ENCODE results near the gene RABGEF1.
"Not testable (repeated sequence)": the region's sequence is repeated elsewhere in the genome, so short reads cannot be mapped to it uniquely, and the experiment has no call there.

Gene RABGEF1

DNA sequence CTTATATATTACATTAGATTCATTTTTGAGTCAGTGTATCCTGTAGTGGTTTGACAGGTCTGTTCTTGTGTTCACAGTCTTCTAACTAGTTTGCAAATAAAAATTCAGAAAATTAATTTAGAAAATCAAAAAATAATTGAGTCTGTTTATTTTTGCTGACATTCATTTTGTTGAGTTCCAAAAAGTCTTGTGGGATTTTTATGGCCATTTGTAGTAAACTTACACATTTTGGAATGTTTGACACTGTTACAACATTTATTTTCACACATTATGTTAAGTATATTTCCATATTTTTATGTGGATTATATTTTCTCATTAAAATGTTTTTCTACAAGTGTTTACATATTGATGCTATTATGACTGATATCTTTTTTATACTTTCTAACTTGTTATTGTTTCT is 16.4 kb downstream of the RABGEF1 start:
- H3K4me1 Mint-ChIP-seq: peaks cover 5% of the 10 kb centered on the region
- no peaks in the 10 kb centered on the region for H3K27me3 Mint-ChIP-seq (ENCODE audit: low read depth)
- H3K9me3 Mint-ChIP-seq: no peaks in the 10 kb centered on the region
- H3K4me3 Mint-ChIP-seq: no peak overlapping the region
- H3K36me3 Mint-ChIP-seq (ENCODE audit: low read depth): peaks cover 6% of the 10 kb centered on the region
- TF ChIP-seq, protein P1, sequence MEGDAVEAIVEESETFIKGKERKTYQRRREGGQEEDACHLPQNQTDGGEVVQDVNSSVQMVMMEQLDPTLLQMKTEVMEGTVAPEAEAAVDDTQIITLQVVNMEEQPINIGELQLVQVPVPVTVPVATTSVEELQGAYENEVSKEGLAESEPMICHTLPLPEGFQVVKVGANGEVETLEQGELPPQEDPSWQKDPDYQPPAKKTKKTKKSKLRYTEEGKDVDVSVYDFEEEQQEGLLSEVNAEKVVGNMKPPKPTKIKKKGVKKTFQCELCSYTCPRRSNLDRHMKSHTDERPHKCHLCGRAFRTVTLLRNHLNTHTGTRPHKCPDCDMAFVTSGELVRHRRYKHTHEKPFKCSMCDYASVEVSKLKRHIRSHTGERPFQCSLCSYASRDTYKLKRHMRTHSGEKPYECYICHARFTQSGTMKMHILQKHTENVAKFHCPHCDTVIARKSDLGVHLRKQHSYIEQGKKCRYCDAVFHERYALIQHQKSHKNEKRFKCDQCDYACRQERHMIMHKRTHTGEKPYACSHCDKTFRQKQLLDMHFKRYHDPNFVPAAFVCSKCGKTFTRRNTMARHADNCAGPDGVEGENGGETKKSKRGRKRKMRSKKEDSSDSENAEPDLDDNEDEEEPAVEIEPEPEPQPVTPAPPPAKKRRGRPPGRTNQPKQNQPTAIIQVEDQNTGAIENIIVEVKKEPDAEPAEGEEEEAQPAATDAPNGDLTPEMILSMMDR (IDR thresholded peaks at IDR 0.05; ENCODE audit: unreplicated experiment in 3 of 3): no peak
- H3K27ac Mint-ChIP-seq: no peak overlapping the region

DNA sequence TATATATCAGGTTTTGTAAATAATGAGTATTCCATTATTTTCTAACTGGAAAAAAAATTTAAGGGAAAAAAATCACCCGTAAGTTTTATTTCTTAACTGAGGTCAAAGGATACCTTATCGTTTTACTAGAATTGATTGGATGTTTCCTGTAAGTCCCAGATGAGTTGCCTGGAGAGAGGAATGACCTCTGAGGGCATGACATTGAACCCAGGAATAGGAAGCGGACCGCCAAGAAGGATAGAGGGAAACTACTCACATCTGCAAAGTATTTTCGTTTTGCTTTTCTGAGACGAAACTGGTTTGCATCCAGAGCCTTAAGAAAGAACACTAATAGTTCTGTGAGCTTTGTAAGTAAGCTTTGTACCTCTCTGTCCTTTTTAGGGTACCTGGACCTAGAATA is 17.4 kb downstream of the RABGEF1 start:
- TF ChIP-seq, protein P1 (IDR thresholded peaks at IDR 0.05; ENCODE audit: unreplicated experiment in 3 of 3): no peak
- Mint-ChIP-seq H3K4me1 (peaks cover under 1% of the 10 kb centered on the region), H3K27me3 (ENCODE audit: low read depth) (no peaks in the 10 kb centered on the region), H3K9me3 (peaks cover 2% of the 10 kb centered on the region), H3K27ac (no peak overlapping the region), H3K4me3 (no peak overlapping the region), H3K36me3 (ENCODE audit: low read depth) (peaks cover 9% of the 10 kb centered on the region)

DNA sequence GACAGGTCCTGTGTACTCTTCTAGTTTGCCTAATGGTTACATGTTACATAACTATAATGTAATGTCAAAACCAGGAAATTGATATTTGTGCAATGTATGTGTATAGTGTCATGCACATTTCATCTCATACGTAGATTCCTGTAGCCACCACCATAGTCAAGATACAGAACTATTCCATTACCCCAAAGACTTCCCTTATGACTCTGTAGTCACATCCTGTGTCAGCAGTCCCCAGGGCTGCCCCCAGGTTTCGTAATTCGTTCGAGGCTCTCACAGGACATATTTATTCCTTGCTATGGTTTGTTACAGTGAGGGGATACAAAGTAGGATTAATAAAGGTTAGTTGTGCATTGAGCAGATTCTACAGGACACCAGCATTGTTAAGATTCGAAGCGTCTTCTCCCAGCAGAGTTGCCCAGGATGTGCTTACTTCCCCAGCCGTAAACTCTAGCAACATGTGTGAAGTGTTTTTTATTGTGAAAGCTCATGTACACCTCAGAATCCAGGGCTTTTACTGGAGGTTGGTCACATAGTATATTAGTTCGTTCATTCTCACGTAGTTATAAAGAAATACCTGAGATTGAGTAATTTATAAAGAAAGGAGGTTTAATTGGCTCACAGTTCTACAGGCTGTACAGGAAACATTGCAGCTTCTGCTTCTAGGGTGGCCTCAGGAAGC is 18.6 kb downstream of the RABGEF1 start:
- no peak overlapping the region for H3K27ac Mint-ChIP-seq
- TF ChIP-seq, protein P1 (IDR thresholded peaks at IDR 0.05; ENCODE audit: unreplicated experiment in 3 of 3): no peak
- no peaks in the 10 kb centered on the region for H3K4me1 Mint-ChIP-seq
- H3K9me3 Mint-ChIP-seq: peaks cover 6% of the 10 kb centered on the region
- H3K36me3 Mint-ChIP-seq (ENCODE audit: low read depth): peaks cover 19% of the 10 kb centered on the region
- H3K27me3 Mint-ChIP-seq (ENCODE audit: low read depth): no peaks in the 10 kb centered on the region
- H3K4me3 Mint-ChIP-seq: no peak overlapping the region

DNA sequence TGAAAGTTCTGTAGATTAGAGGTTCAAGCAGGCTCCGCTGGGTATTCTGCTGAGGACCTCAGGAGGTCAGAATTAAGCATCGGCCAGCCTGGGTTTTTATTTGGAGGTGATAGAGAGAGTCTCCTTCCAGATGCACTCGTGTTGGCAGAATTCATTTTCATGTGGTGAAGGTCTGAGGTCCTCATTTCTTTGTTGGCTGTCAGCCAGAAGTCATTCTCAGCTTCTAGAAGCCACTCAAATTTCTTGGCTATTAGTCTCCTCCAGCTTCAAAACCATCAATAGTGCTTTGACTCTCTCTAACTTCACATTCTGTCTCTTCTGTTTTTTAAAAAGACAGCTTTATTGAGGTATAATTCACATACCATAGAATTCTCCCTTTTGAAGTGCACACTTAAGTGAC is 22.6 kb downstream of the RABGEF1 start:
- not testable (repeated sequence) for H3K27ac Mint-ChIP-seq; H3K4me3 Mint-ChIP-seq; H3K27me3 Mint-ChIP-seq (ENCODE audit: low read depth); H3K4me1 Mint-ChIP-seq
- Mint-ChIP-seq H3K9me3 (peaks cover 11% of the 10 kb centered on the region), H3K36me3 (ENCODE audit: low read depth) (peaks cover 26% of the 10 kb centered on the region)

DNA sequence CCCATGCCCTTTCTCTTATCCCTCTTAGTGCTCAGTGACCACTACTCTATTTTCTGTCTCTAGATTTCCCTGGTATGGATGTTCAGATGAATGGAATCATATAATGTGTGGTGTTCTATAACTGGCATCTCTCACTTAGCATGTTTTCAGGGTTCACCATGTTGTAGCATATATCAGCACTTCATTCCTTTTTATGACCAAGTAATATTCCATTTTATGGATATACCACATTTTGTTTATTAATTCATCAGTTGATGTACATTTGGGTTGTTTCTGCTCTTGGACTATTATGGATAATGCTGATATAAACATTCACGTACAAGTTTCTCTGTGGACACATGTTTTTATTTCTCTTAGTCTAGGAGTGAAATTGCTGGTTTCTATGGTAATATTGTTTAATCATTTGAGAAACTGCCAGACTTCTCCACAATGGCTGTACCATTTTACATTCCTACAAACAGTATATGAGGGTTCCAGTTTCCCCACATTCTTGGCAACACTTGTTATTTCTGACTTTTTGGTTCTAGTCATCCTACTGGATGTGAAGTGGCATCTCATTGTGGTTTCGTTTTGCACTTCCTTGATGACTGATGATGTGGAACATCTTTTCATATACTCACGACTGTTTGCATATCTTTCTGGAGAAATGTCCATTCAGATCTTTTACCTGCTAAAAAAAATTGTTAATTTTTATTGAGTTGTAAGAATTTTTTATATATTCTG is 23.3 kb downstream of the RABGEF1 start:
- not testable (repeated sequence) for H3K4me3 Mint-ChIP-seq; H3K27ac Mint-ChIP-seq; H3K4me1 Mint-ChIP-seq; H3K27me3 Mint-ChIP-seq (ENCODE audit: low read depth)
- Mint-ChIP-seq H3K9me3 (peaks cover 11% of the 10 kb centered on the region), H3K36me3 (ENCODE audit: low read depth) (peaks cover 26% of the 10 kb centered on the region)

DNA sequence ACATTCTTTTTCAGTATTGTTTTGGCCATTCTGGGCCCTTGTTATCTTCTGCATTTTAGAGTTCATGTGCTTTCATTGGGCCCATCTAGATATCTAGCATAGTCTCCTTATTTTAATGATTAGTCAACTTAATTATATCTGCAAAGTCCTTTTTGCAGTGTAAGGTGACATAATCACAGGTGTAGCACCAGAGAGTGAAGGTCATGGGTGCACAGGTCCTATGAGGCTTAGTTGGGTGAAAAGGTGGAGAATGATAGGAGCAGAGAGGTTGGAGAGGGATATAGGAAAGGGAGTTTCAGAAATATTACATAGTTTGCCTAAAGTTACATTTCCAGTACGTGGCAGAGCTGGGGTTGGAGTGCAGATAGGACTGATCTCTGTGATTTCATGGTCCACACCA is 24.4 kb downstream of the RABGEF1 start:
- H3K4me3 Mint-ChIP-seq; H3K27ac Mint-ChIP-seq; H3K27me3 Mint-ChIP-seq (ENCODE audit: low read depth): not testable (repeated sequence)
- Mint-ChIP-seq H3K4me1 (peaks cover 20% of the 10 kb centered on the region), H3K9me3 (peaks cover 11% of the 10 kb centered on the region), H3K36me3 (ENCODE audit: low read depth) (peaks cover 22% of the 10 kb centered on the region)

DNA sequence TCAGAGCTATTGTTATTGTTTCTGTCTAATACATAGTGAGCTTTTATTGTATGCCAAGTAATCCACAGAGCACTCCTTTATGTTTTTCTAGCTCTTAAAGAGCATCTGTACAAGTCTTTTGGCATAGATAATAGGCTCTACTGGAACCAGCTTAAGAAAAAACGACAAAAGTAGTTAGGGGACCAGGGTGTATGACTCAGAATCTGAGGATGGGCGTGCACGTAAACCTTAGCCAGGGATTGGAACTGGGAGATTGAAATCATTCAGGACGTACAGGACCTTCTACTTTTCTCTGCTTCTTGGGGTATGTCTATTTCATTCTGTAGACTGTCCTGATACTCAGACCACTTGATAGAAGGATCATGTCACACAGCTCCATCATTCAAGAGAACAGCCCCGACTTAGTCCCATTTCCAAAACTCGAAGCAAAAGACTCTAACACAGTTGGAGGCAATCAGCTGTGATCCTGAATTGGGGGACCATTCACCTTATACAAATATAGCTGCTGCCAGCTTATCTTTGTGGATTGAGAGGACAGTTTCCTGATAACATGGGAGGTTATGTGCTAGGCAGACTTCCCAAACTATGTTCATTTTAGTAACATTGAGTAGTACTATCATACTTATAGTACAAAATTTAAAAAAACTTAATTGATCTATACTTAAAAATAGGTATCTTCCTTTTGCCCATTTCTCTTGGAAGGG is 24.9 kb downstream of the RABGEF1 start:
- not testable (repeated sequence) for H3K27ac Mint-ChIP-seq; H3K4me3 Mint-ChIP-seq; H3K27me3 Mint-ChIP-seq (ENCODE audit: low read depth)
- Mint-ChIP-seq H3K36me3 (ENCODE audit: low read depth) (peaks cover 25% of the 10 kb centered on the region), H3K4me1 (peaks cover 23% of the 10 kb centered on the region), H3K9me3 (peaks cover 11% of the 10 kb centered on the region)

All from nephron (organoid).